GM18951 (cell line): ENCODE data around the gene PLXNC1.
A peak's percentile ranks its signal among the peaks of the same experiment; 100 is the strongest.

Experiments
- POLR2A ChIP-seq: IDR thresholded peaks from 4 replicates; pipeline ENCODE4 v1.6.1; 2011; ENCODE audit warnings: mild to moderate bottlenecking; ENCODE audit not compliant: insufficient read length, insufficient read depth; ENCODE audit errors: extremely low read depth
- in situ Hi-C: fragments of 300-500 bp; cut with MboI; formaldehyde crosslinking; loops from one replicate; pipeline ENCODE4 v1.12.0; 2022; ENCODE audit warnings: low sequenced_read_pairs, mixed read lengths, inconsistent platforms; ENCODE audit not compliant: unreplicated experiment

The PLXNC1 gene

DNA sequence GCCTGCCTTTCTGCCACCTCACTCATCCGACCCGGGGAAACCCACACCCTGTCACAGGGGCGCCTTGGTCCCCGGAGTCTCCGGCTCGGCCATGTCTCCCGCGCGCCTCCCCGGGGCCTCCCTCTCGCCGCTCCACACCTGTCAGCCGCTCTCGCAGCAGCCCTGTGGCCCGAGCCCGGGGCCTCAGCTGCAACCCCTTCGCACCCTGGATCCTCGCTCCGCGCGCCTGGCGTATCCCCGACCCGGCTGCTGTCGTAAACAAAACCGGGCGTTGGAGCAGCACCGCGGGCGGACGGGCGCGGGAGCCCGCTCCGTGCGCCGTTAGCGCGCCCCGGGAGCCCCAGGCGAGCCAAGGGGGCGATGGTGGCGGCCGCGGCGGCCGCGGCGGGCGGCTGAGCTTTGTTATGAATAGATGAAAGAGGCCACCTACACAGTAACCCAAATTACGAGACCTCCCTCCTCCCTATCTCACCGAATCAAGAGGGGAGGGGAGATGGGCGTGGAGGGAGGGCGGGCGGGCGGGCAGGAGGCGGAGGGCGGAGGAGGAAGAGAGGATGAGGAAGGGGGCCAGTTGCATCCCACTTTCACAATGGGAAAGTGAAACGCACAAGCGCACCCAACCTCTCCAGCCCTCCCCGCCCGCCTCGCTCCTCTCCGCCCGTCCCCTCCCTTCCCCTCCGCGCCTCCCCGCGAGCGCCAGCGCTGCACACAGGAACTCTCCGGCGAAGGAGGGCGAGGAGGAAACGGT is at the start of gene PLXNC1:
Gene PLXNC1 (plus strand): TSS at position 587 of the 748 bp plus-strand sequence. CDS start 395 bp downstream, outside the sequence.
- TF ChIP-seq POLR2A: peak; percentile 44
- in situ Hi-C loops: loop anchor here (5.0 to 25.0 kb wide), 3 partner anchors 284 to 739 kb away; no protein-coding TSS in a partner anchor

DNA sequence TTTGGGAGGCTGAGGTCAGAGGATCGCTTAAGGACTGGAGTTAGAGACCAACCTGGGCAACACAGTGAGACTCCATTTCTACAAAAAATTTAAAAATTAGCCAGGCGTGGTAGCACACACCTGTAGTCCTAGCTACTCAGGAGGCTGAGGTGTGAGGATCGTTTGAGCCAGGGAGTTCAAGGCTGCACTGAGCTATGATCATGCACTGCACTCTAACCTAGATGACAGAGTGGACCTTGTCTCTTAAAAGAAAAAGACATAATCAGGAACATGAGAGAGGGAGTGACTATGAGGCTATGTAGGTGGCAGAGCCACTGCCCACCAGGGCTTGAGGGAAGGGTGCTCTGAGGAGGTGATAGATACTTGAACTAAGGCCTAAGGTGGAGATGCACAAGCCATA is 49.2 kb upstream of the PLXNC1 start:
- no peak for TF ChIP-seq POLR2A
- in situ Hi-C loops: loop anchor here (10.0 to 25.0 kb wide), 2 partner anchors 344 to 537 kb away; partner anchors contain the start of gene SOCS2

DNA sequence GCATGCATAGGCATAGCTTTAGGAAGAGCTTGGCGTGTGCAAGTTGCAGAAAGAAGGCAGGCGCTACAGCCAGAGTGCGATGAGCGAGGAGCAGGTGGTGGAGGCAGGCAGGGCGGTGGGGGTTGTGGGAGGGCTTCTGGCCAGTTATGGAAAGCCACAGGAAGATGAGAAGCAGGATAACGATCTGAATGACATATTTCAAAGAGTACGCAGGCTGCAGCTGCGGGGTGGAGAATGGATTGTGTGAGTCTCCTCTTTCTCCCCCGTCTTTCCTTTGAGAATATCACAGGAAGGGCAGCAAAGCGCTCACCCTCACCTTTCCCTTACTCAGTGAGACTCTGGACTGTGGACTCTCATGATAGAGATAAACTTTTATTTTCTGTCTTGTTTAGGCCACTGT is 48.7 kb upstream of the PLXNC1 start:
- TF ChIP-seq POLR2A: no peak
- in situ Hi-C loops: loop anchor here (10.0 to 25.0 kb wide), 3 partner anchors 345 to 1312 kb away; partner anchors contain the start of gene SOCS2

DNA sequence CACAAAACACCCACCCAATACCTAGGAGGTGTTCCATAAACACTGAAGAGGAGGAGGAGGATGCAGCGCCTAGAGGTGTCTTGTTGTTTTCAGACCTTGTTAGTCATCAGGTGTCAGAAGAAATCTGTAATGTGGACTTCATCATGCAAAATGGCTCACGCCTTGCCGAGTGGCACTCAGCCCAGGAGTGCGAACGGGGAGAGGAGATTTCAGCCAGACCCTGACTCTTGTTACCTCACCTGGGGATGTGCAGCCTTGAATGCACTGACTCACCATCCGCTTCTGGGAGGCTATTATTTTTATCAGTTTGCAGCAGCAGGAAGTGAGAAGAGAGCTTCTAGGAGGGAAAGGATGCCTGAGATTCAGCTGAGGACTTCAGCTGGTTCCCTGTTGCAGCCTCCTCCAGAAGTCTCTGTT is 48.2 kb upstream of the PLXNC1 start:
- in situ Hi-C loops: loop anchor here (25.0 kb wide), 1 partner anchor 1313 kb away; no protein-coding TSS in a partner anchor
- TF ChIP-seq POLR2A: no peak

DNA sequence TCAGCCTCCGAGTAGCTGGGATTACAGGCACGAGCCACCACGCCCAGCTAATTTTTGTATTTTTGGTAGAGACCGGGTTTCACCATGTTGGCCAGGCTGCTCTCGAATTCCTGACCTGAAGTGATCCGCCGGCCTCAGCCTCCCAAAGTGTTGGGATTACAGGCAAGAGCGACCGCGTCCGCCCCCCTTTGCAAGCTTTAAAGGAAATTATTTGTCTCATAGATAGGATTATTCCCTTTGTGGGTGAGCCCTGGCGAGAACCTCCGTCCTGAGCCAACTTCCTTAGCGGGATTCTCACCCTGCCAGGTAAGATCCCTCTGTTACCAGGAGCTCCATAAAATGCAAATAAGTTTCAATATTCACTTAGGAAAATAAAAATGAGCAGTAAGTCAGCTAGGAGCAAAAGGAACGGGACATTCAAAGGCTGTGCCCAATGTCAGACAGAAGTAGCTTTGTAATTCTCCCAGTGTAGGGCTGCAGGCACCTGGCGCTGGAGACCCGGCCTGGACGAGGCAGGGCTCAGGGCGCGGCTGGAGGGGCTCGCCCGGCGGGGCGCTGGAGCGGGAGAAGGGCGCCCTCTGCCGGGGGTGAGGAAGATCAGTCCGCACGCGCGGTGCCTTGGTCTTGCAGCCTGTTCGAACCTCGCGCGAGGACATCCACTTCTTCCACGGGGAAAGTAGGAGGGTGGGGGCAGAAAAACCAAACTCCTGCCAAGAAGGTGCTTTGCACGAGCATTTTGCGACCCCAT is 47.2 kb upstream of the PLXNC1 start:
- in situ Hi-C loops: loop anchor here (25.0 kb wide), 1 partner anchor 1314 kb away; no protein-coding TSS in a partner anchor
- no peak for TF ChIP-seq POLR2A

DNA sequence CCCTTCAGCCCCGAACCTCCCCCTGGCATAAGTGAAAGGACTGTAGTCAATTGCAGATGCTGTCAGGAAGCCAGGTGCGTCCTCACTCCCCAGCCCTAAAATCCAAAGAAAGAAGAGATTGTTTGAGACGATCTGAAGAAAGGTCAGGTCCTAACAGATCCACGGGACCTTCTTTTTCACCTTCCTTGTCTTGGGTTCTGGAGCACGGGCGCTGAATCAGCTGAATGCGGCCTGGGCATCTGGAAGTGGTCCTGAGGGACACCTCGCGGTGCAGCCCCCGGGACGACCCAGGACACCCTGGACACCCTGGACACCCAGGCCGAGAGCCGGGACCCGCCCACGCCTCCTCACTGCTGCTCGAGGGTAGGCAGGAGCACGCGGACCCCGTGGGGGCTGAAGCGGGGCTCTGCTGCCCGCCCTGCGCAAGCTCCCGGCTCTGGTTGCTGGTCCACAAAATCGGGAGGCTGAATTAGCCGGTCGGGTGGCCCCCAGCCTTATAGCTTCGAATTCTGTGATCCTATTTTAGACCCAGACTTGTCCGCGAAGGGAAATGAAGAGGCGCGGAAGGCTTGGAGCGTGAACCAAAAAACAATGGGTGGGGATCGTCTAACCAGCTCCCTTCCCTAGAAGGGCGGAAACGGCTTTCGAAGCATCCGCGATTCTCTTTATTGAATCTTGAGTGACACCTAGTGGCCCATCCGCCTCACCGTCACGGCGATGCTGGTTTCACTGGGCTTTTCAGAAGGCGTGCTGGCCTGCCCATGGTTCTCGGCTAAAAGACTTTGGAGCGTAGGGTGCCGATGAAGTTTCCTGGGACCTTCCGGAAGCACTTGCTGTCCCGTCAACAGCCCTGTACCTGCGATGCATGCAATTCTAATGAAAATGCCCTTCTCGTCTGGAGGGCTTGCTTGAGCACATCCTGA is 46.4 kb upstream of the PLXNC1 start:
- no peak for TF ChIP-seq POLR2A
- in situ Hi-C loops: loop anchor here (25.0 kb wide), 1 partner anchor 1315 kb away; no protein-coding TSS in a partner anchor

DNA sequence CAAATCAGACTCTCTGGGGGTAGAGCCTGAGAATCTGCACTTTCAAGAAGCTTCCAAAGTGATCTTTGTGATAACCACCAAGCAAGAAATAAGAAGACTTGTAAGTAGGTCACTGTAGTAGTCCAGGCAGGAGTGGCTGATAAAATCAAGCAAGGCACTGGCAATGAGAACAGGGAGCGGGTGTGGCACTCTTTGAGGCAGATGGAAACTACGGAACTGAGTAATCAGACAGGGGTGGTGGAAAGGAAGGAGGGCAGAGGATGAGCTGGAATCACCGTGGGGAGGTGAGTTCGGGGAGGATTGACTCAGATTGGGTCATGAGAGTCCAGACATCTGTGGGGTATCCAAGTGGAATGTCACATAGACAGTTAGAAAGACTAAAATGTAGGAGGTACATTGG is 44.4 kb upstream of the PLXNC1 start:
- in situ Hi-C loops: loop anchor here (25.0 kb wide), 1 partner anchor 1317 kb away; no protein-coding TSS in a partner anchor

DNA sequence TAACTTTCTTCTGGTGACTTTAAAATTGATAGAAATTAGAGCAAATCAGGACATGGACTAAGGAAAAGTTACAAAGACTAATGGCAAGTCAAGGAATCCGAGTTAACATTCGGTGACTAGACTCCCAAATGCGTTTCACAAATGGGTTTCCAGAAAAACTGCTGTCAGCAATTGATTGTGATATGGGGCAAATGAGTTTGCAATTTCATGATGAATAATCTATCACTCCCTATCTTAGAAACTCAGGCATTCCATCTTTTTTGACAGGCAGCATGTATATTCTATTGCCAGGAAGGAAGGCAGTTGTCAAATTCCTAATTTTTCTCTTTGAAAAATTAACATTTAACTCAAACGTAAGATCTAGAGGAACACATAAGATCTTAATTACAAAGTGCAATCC is 40.5 kb upstream of the PLXNC1 start:
- TF ChIP-seq POLR2A: no peak

More for the DNA sequence above, 44.4 kb upstream of the PLXNC1 start:
- TF ChIP-seq POLR2A: no peak

DNA sequence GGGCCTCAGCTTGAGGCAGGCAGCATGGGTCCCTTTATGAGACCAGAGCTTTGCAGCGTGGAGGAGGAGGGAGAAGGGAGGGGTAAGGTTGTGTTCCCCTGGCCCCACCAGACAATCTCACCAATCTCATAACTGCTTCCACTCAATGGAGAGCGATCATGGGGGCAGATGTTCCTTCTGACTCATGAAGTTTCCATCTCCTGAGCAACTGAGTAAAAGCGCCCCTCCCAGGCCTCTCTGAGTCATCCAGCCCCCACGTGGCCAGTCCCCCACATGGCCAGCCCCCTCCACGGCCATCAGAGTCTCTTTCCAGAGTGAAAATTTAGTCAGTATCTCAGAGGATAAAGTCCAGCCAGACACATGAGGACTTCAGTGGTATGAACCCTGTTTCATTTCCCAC is 39.2 kb upstream of the PLXNC1 start:
- no peak for TF ChIP-seq POLR2A
- in situ Hi-C loops: loop anchor here (25.0 kb wide), 1 partner anchor 1322 kb away; no protein-coding TSS in a partner anchor

More for the DNA sequence above, 40.5 kb upstream of the PLXNC1 start:
- in situ Hi-C loops: loop anchor here (25.0 kb wide), 1 partner anchor 1321 kb away; no protein-coding TSS in a partner anchor

DNA sequence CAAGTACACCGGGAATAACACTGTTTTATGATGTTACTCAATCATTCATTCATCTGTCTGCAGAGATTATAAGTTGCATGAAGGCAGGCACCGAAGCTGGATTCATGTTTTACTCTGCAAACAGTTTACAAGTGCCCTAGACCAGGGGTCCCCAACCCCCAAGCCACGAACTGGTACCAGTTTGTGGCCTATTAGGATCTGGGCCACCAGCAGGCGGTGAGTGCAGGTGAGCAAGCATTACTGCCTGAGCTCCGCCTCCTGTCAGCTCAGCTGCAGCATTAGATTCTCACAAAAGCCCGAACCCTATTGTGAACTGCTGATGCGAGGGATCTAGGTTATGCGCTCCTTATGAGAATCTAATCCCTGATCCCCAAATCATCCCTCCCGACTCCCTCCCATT is 38.1 kb upstream of the PLXNC1 start:
- no peak for TF ChIP-seq POLR2A

DNA sequence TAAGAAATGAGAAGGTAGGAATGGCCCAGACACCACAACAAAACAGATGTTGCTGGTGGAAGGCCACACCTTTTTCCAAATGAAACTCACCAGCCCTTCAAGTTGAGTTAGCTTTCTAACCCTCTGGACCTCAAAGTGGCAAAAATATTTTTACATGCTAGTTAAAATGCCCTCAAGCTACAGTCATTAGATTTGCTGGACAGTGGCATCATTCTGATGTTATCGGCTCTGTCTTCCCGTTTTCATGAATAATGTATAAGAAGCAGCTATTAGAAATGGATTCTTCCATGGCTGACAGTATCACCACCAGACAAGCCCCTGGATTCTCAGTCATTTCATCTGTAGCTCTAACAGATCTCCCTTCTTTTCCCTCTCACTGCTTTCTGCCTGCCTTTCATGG is 37.1 kb upstream of the PLXNC1 start:
- TF ChIP-seq POLR2A: no peak

More for the DNA sequence above, 38.1 kb upstream of the PLXNC1 start:
- in situ Hi-C loops: loop anchor here (25.0 kb wide), 1 partner anchor 1323 kb away; no protein-coding TSS in a partner anchor

DNA sequence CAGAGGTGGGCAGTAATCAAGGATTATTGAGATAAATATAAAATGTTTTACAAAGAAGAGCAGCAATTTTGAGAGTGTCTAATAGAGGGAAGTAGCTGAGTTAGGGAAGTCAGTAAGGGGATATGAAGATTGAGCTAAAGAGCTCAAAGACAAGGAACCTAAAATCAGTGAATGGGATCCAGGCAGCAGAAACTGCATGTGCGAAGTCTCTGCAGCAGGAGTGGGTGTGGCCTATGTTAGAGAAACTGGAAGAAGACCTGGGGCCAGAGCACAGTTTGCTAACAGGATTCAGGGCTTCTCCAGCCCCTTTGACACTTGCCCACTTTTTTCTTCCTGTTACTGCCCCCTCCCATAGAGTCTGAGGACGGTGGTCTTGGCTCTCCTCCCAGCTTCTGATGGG is 36.3 kb upstream of the PLXNC1 start:
- in situ Hi-C loops: loop anchor here (25.0 kb wide), 1 partner anchor 1325 kb away; no protein-coding TSS in a partner anchor
- TF ChIP-seq POLR2A: no peak

More for the DNA sequence above, 37.1 kb upstream of the PLXNC1 start:
- in situ Hi-C loops: loop anchor here (25.0 kb wide), 1 partner anchor 1324 kb away; no protein-coding TSS in a partner anchor
